IMR-90 (cell line): ENCODE results near the gene TMEM117. TPM values are rescaled to one million over a fixed set of nuclear protein-coding genes. Genes with fewer than 3 reads are reported as not detected.

Experiments used
- ATAC-seq: fragments of 200-7000 bp; cut with Tn5 transposase; 2 replicates; pipeline ENCODE4 v1.9.1; 2020; ENCODE audit warnings: low read depth, mild to moderate bottlenecking, moderate library complexity
- BruUV-seq: library from RNA; stranded (reverse); fragments of 400-500 nt; replicated peaks from 2 replicates; lab custom pipeline; 2021; lab: Mats Ljungman, UMichigan
- CTCF ChIA-PET: fragments of 300-600 bp; formaldehyde crosslinking; extraction: SDS; loops from one replicate; lab custom pipeline; 2021; ENCODE audit warnings: antibody characterized with exemption; lab: Yijun Ruan, JAX
- POLR2A ChIA-PET: fragments of 300-600 bp; sonication (Branson Sonifier 250); formaldehyde crosslinking; loops from one replicate; lab custom pipeline; 2022; ENCODE audit warnings: antibody characterized with exemption; ENCODE audit not compliant: unreplicated experiment; lab: Charles Lee
- DNase-seq: peaks from one replicate; pipeline ENCODE4 v3.0.0; 2013
- H2AFZ ChIP-seq: replicated peaks from 2 replicates; pipeline ENCODE3; 2013; ENCODE audit warnings: low read length, mild to moderate bottlenecking; ENCODE audit not compliant: poor library complexity
- H2AK5ac ChIP-seq: 2 replicates; pipeline ENCODE4 v1.6.1; 2013; ENCODE audit warnings: low read depth, low read length, inconsistent platforms
- H2AK9ac ChIP-seq: replicated peaks from 2 replicates; pipeline ENCODE3; 2013; ENCODE audit warnings: mild to moderate bottlenecking, low read depth, low read length, moderate library complexity; ENCODE audit not compliant: poor library complexity
- H2BK120ac ChIP-seq: 2 replicates; pipeline ENCODE4 v1.6.1; 2013; ENCODE audit warnings: low read depth, low read length, inconsistent platforms
- H2BK15ac ChIP-seq: 3 replicates; pipeline ENCODE4 v1.6.1; 2013; ENCODE audit warnings: low read depth, low read length, inconsistent platforms
- H2BK20ac ChIP-seq: 2 replicates; pipeline ENCODE4 v1.6.1; 2013; ENCODE audit warnings: low read depth, mild to moderate bottlenecking, inconsistent platforms, low read length, moderate library complexity
- H2BK5ac ChIP-seq: 2 replicates; pipeline ENCODE4 v1.6.1; 2013; ENCODE audit warnings: mild to moderate bottlenecking, low read depth, low read length, inconsistent platforms; ENCODE audit not compliant: poor library complexity, severe bottlenecking
- H3K14ac ChIP-seq: replicated peaks from 2 replicates; pipeline ENCODE4 v1.6.1; 2013; ENCODE audit warnings: low read depth, low read length, inconsistent platforms
- H3K18ac ChIP-seq: 2 replicates; pipeline ENCODE4 v1.6.1; 2013; ENCODE audit warnings: low read depth, low read length, control low read depth
- H3K23ac ChIP-seq: 2 replicates; pipeline ENCODE4 v1.6.1; 2013; ENCODE audit warnings: low read depth, low read length, inconsistent platforms
- H3K27ac ChIP-seq: 2 replicates; pipeline ENCODE4 v1.5.1; 2013; ENCODE audit warnings: mild to moderate bottlenecking, control low read depth, low read length; ENCODE audit not compliant: insufficient read depth
- H3K27me3 ChIP-seq: 2 replicates; pipeline ENCODE4 v1.6.1; 2013; ENCODE audit warnings: low read length; ENCODE audit not compliant: control insufficient read depth, insufficient read depth
- H3K36me3 ChIP-seq: 2 replicates; pipeline ENCODE4 v1.6.1; 2013; ENCODE audit warnings: low read length, mixed read lengths; ENCODE audit not compliant: control insufficient read depth, insufficient read depth
- H3K4ac ChIP-seq: 2 replicates; pipeline ENCODE4 v1.6.1; 2013; ENCODE audit warnings: low read depth, low read length, inconsistent platforms
- H3K4me1 ChIP-seq: 2 replicates; pipeline ENCODE4 v1.6.1; 2013; ENCODE audit warnings: low read length, mixed read lengths; ENCODE audit not compliant: control insufficient read depth, insufficient read depth
- H3K4me2 ChIP-seq: 2 replicates; pipeline ENCODE4 v1.6.1; 2013; ENCODE audit warnings: low read depth, mild to moderate bottlenecking, control low read depth, low read length, moderate library complexity
- H3K4me3 ChIP-seq: 2 replicates; pipeline ENCODE4 v1.5.1; 2013; ENCODE audit warnings: low read depth, mild to moderate bottlenecking, control low read depth, low read length, moderate library complexity; ENCODE audit not compliant: insufficient read depth
- H3K56ac ChIP-seq: 2 replicates; pipeline ENCODE4 v1.6.1; 2013; ENCODE audit warnings: low read length, inconsistent platforms; ENCODE audit not compliant: insufficient read depth; ENCODE audit errors: extremely low read depth
- H3K79me1 ChIP-seq, 2 experiments: 2 replicates each; pipeline ENCODE4 v1.6.1; 2013; ENCODE audit warnings: low read length in 2 of 2, inconsistent platforms in 1 of 2, low read depth in 1 of 2
- H3K9ac ChIP-seq: 2 replicates; pipeline ENCODE4 v1.6.1; 2013; ENCODE audit warnings: low read depth, low read length, control low read depth
- H3K9me1 ChIP-seq: 2 replicates; pipeline ENCODE4 v1.6.1; 2013; ENCODE audit warnings: low read length, inconsistent platforms; ENCODE audit not compliant: insufficient read depth
- H3K9me3 ChIP-seq: 2 replicates; pipeline ENCODE4 v1.6.1; 2013; ENCODE audit warnings: low read length; ENCODE audit not compliant: control insufficient read depth, insufficient read depth
- H4K20me1 ChIP-seq: 2 replicates; pipeline ENCODE4 v1.6.1; 2013; ENCODE audit warnings: low read length, inconsistent platforms; ENCODE audit not compliant: insufficient read depth
- H4K5ac ChIP-seq: 2 replicates; pipeline ENCODE4 v1.6.1; 2013; ENCODE audit warnings: mild to moderate bottlenecking, low read depth, low read length, control low read depth
- H4K8ac ChIP-seq, 2 experiments: 2 replicates each; pipeline ENCODE4 v1.6.1; 2013; ENCODE audit warnings: low read depth in 2 of 2, low read length in 2 of 2, control low read depth in 1 of 2, inconsistent platforms in 1 of 2
- H4K91ac ChIP-seq: 2 replicates; pipeline ENCODE4 v1.6.1; 2013; ENCODE audit warnings: low read depth, low read length, inconsistent platforms; ENCODE audit not compliant: insufficient read depth
- ELK1 ChIP-seq: fragments of 150-350 bp; IDR thresholded peaks from 2 replicates; pipeline ENCODE4 v1.6.1; 2016; ENCODE audit warnings: low read depth, mild to moderate bottlenecking, low read length, moderate library complexity, borderline replicate concordance
- WGBS, 2 experiments: methylation state at CpG; one replicate each; pipeline versions ENCODE4 v1.1.5 to v1.1.7; 2013; ENCODE audit warnings: missing lambda C conversion rate in 2 of 2; ENCODE audit not compliant: insufficient read length in 1 of 2; ENCODE audit errors: extremely low coverage in 2 of 2; 5-methylcytosine and 5-hydroxymethylcytosine counted together
- dilution Hi-C: fragments of 300-500 bp; cut with HindIII; formaldehyde crosslinking; loops from one replicate; pipeline ENCODE4 v1.14.3; 2018; ENCODE audit warnings: low sequenced_read_pairs; ENCODE audit not compliant: unreplicated experiment
- in situ Hi-C: fragments of 300-500 bp; cut with MboI; formaldehyde crosslinking; loops from 3 replicates; pipeline ENCODE4 v1.14.3; 2019; ENCODE audit warnings: low sequenced_read_pairs, inconsistent platforms, mixed read lengths
- intact Hi-C: fragments of 100-400 bp; cut with micrococcal nuclease; formaldehyde crosslinking; loops from 2 replicates; pipeline ENCODE4 v1.10.0; 2022
- polyA plus RNA-seq, 3 experiments: library from polyadenylated mRNA; depleted of rRNA; stranded (reverse); fragments of >200 nt; gene quantifications; 2 replicates each; pipeline ENCODE4 v1.2.3, GENCODE V29; 2012; ENCODE audit warnings: low replicate concordance in 1 of 3
- total RNA-seq: library from RNA; depleted of rRNA; stranded (reverse); fragments of >200 nt; gene quantifications from 2 replicates; pipeline ENCODE4 v1.2.3, GENCODE V29; 2012

The TMEM117 gene
- total and polyA plus RNA-seq, 2 of the 4 experiments (the other 2 are of a cell fraction) = 8.7 to 21.0 TPM

GRCh38 chr12:44054281-44054680, 218.4 kb downstream of the TMEM117 start:
- in situ Hi-C loops (no loop called here), dilution Hi-C loops (no loop called here), intact Hi-C loops (no loop called here)
- H4K5ac ChIP-seq = no peak overlapping the region
- H2BK5ac ChIP-seq = no peak overlapping the region
- H2BK15ac ChIP-seq = no peak overlapping the region
- H3K27me3 ChIP-seq = no peaks in the 10 kb centered on the region
- H2AK9ac ChIP-seq = no peak overlapping the region
- H3K36me3 ChIP-seq = no peaks in the 10 kb centered on the region
- H3K4me1 ChIP-seq = no peaks in the 10 kb centered on the region
- no peak overlapping the region for H2BK120ac ChIP-seq
- no peak overlapping the region for H2AFZ ChIP-seq
- H3K4me3 ChIP-seq = no peak overlapping the region
- ATAC-seq (no peak), DNase-seq (no peak)
- H4K20me1 ChIP-seq = no peaks in the 10 kb centered on the region
- ChIA-PET CTCF (no interaction called here), POLR2A (no interaction called here)
- no peaks in the 10 kb centered on the region for H3K9me1 ChIP-seq
- no TSS peak for BruUV-seq
- no peak overlapping the region for H3K27ac ChIP-seq
- no peak overlapping the region for H4K8ac ChIP-seq
- no peak overlapping the region for H2AK5ac ChIP-seq
- no peak overlapping the region for H3K56ac ChIP-seq
- no peak overlapping the region for H3K4ac ChIP-seq
- H3K4me2 ChIP-seq = no peak overlapping the region
- H3K9me3 ChIP-seq = no peaks in the 10 kb centered on the region
- H3K14ac ChIP-seq = no peak overlapping the region
- H3K79me1 ChIP-seq = no peaks in the 10 kb centered on the region; a peak in 1 of 4 replicates
- H3K23ac ChIP-seq = no peak overlapping the region
- no peak for TF ChIP-seq ELK1
- no peak overlapping the region for H3K9ac ChIP-seq
- H2BK20ac ChIP-seq = no peak overlapping the region
- H4K91ac ChIP-seq = no peak overlapping the region
- no peak overlapping the region for H3K18ac ChIP-seq
- no CpG with 5 or more reads among the region's 3 CpGs for WGBS, 2 experiments
